Neural cell (in vitro differentiated cells): ENCODE results near the gene KMT5B.

ENCODE experiments used
- CTCF ChIP-seq: fragments of 450-650 bp; IDR thresholded peaks from 2 replicates; pipeline ENCODE4 v1.5.1; 2014; ENCODE audit warnings: antibody characterized with exemption, mild to moderate bottlenecking, moderate library complexity; ENCODE audit not compliant: poor library complexity, severe bottlenecking
- EP300 ChIP-seq: fragments of 450-650 bp; conservative IDR thresholded peaks from 2 replicates; pipeline ENCODE4 v1.6.1; 2014; ENCODE audit warnings: antibody characterized with exemption, mild to moderate bottlenecking, moderate library complexity; ENCODE audit not compliant: poor library complexity, severe bottlenecking
- EZH2 ChIP-seq: fragments of 200-600, 300-800 bp; shearing (Covaris generic), sonication (generic); IDR thresholded peaks from 2 replicates; pipeline ENCODE4 v1.6.1; 2014; ENCODE audit warnings: antibody characterized with exemption, low read length, borderline replicate concordance, mild to moderate bottlenecking; ENCODE audit not compliant: insufficient read depth, poor library complexity, severe bottlenecking
- POLR2AphosphoS5 ChIP-seq: IDR thresholded peaks from 2 replicates; pipeline ENCODE4 v1.6.1; 2012
- RAD21 ChIP-seq: fragments of 450-650 bp; conservative IDR thresholded peaks from 2 replicates; pipeline ENCODE4 v1.6.1; 2014; ENCODE audit warnings: antibody characterized with exemption, mild to moderate bottlenecking, moderate library complexity
- REST ChIP-seq: IDR thresholded peaks from 2 replicates; pipeline ENCODE4 v1.6.1; 2012; ENCODE audit warnings: borderline replicate concordance
- SMC3 ChIP-seq: fragments of 450-650 bp; conservative IDR thresholded peaks from 2 replicates; pipeline ENCODE4 v1.6.1; 2014; ENCODE audit warnings: antibody characterized with exemption, mild to moderate bottlenecking, moderate library complexity; ENCODE audit not compliant: poor library complexity
- TAF1 ChIP-seq: IDR thresholded peaks from 2 replicates; pipeline ENCODE4 v1.6.1; 2012; ENCODE audit warnings: low read depth

- TF ChIP-seq CTCF (no peak), EZH2 (no peak), EP300 (no peak), REST (no peak), TAF1 (no peak), POLR2AphosphoS5 (no peak), SMC3 (no peak), RAD21 (no peak)
Measured at GRCh38 chr11:68143310-68143689, 69.8 kb downstream of the KMT5B start.
